Caco-2 (cell line): Measurements from ENCODE around the gene P2RX2. TPM values are rescaled to one million over a fixed set of nuclear protein-coding genes. Genes with fewer than 3 reads are reported as not detected.

Experiments used
- BruUV-seq: library from RNA; stranded (reverse); fragments of 400-500 nt; replicated peaks from 2 replicates; lab custom pipeline; 2021; lab: Mats Ljungman, UMichigan
- CTCF ChIA-PET: fragments of 300-600 bp; sonication (Branson Sonifier 250); formaldehyde crosslinking; loops from one replicate; lab custom pipeline; 2022; ENCODE audit warnings: antibody characterized with exemption; lab: Charles Lee
- POLR2A ChIA-PET: fragments of 300-600 bp; sonication (Branson Sonifier 250); formaldehyde crosslinking; loops from one replicate; lab custom pipeline; 2022; ENCODE audit warnings: antibody characterized with exemption; lab: Charles Lee
- DNase-seq, 2 experiments: peaks; one replicate each; pipeline versions ENCODE4 v3.0.0 to v3.0.0-alpha.2; 2020 to 2022
- H3K27me3 ChIP-seq: replicated peaks from 2 replicates; pipeline ENCODE4 v1.6.0; 2011; ENCODE audit warnings: low read length; ENCODE audit not compliant: control insufficient read depth, insufficient read depth
- H3K36me3 ChIP-seq: 2 replicates; pipeline ENCODE4 v1.5.1; 2011; ENCODE audit warnings: low read length; ENCODE audit not compliant: control insufficient read depth, insufficient read depth
- H3K4me1 ChIP-seq: fragments of 250-450 bp; sonication (Bioruptor Pico); 2 replicates; pipeline ENCODE4 v1.5.1; 2020; ENCODE audit warnings: mild to moderate bottlenecking
- H3K4me3 ChIP-seq: 2 replicates; pipeline ENCODE4 v1.5.1; 2011; ENCODE audit warnings: low read depth, mild to moderate bottlenecking, control low read depth, low read length
- H3K9me3 ChIP-seq: fragments of 250-450 bp; sonication (Bioruptor Pico); 2 replicates; pipeline ENCODE4 v1.5.1; 2020; ENCODE audit warnings: mild to moderate bottlenecking, moderate library complexity
- H3K27ac Mint-ChIP-seq: one replicate; pipeline ENCODE4 v1.8.0; 2022; ENCODE audit warnings: mixed read lengths; ENCODE audit not compliant: unreplicated experiment
- H3K27me3 Mint-ChIP-seq: one replicate; pipeline ENCODE4 v1.8.0; 2022; ENCODE audit warnings: mixed read lengths; ENCODE audit not compliant: insufficient read depth, unreplicated experiment
- H3K36me3 Mint-ChIP-seq: one replicate; pipeline ENCODE4 v1.8.0; 2022; ENCODE audit warnings: mild to moderate bottlenecking, mixed read lengths; ENCODE audit not compliant: insufficient read depth, unreplicated experiment
- H3K4me1 Mint-ChIP-seq: one replicate; pipeline ENCODE4 v1.8.0; 2022; ENCODE audit warnings: low read depth, mixed read lengths; ENCODE audit not compliant: unreplicated experiment
- H3K4me3 Mint-ChIP-seq: one replicate; pipeline ENCODE4 v1.8.0; 2022; ENCODE audit warnings: mild to moderate bottlenecking, moderate library complexity, mixed read lengths; ENCODE audit not compliant: unreplicated experiment
- H3K9me3 Mint-ChIP-seq: one replicate; pipeline ENCODE4 v1.8.0; 2022; ENCODE audit warnings: mixed read lengths; ENCODE audit not compliant: unreplicated experiment
- CTCF ChIP-seq, 2 experiments: fragments of 200-600 bp in 1 of 2; IDR thresholded peaks; 1 replicate in 1 of 2; 2 replicates in 1 of 2; pipeline versions ENCODE4 v1.5.1 to v1.8.0; 2011 to 2022; ENCODE audit warnings: antibody characterized with exemption in 1 of 2, control low read depth in 1 of 2, inconsistent platforms in 1 of 2, low read depth in 1 of 2, low read length in 1 of 2, mild to moderate bottlenecking in 1 of 2, moderate library complexity in 1 of 2; ENCODE audit not compliant: insufficient read depth in 1 of 2, severe bottlenecking in 1 of 2, unreplicated experiment in 1 of 2
- intact Hi-C: fragments of 100-400 bp; cut with micrococcal nuclease; formaldehyde crosslinking; loops from one replicate; pipeline ENCODE4 v1.10.0; 2022; ENCODE audit not compliant: unreplicated experiment
- total RNA-seq: library from RNA; stranded (reverse); gene quantifications from 2 replicates; pipeline ENCODE4 v1.2.3, GENCODE V29; 2022

Gene P2RX2
- total RNA-seq, 1 experiment from 2014 or later: not detected

- H3K4me1 Mint-ChIP-seq: no peaks in the 10 kb centered on the region
- no peak overlapping the region for H3K4me3 Mint-ChIP-seq
- Histone ChIP-seq H3K4me3 (no peak overlapping the region), H3K9me3 (no peaks in the 10 kb centered on the region), H3K27me3 (no peaks in the 10 kb centered on the region), H3K4me1 (no peaks in the 10 kb centered on the region), H3K36me3 (peaks cover 1% of the 10 kb centered on the region)
- no peaks in the 10 kb centered on the region for H3K27me3 Mint-ChIP-seq
- intact Hi-C loops: no loop called here
- H3K36me3 Mint-ChIP-seq: peaks cover 81% of the 10 kb centered on the region
- H3K9me3 Mint-ChIP-seq: no peaks in the 10 kb centered on the region
- no peak overlapping the region for H3K27ac Mint-ChIP-seq
- POLR2A ChIA-PET: no interaction called here
- no TSS peak for BruUV-seq
- DNase-seq: no peak
- TF ChIP-seq CTCF (IDR thresholded peaks at IDR 0.05; ENCODE audit: insufficient read depth in 1 of 2, low read depth in 1 of 2, low read length in 1 of 2, severe bottlenecking in 1 of 2, unreplicated experiment in 1 of 2): no peak
- CTCF ChIA-PET: no interaction called here
Observed at GRCh38 chr12:132665149-132665491, 46.5 kb downstream of the P2RX2 start.

GRCh38 chr12:132665794-132666193 lies 47.2 kb downstream of the P2RX2 start:
- H3K4me1 Mint-ChIP-seq: no peaks in the 10 kb centered on the region
- H3K36me3 Mint-ChIP-seq: peaks cover 85% of the 10 kb centered on the region
- peaks cover 1% of the 10 kb centered on the region for H3K36me3 ChIP-seq

GRCh38 chr12:132668191-132669088 lies 49.9 kb downstream of the P2RX2 start:
- no peaks in the 10 kb centered on the region for H3K27me3 Mint-ChIP-seq
- intact Hi-C loops: no loop called here
- no peak for TF ChIP-seq CTCF (IDR thresholded peaks at IDR 0.05; ENCODE audit: insufficient read depth in 1 of 2, low read depth in 1 of 2, low read length in 1 of 2, severe bottlenecking in 1 of 2, unreplicated experiment in 1 of 2)
- H3K9me3 ChIP-seq: no peaks in the 10 kb centered on the region
- H3K4me3 Mint-ChIP-seq: no peak overlapping the region
- H3K4me1 ChIP-seq: no peaks in the 10 kb centered on the region
- H3K36me3 Mint-ChIP-seq: peaks cover 92% of the 10 kb centered on the region
- H3K4me3 ChIP-seq: no peak overlapping the region
- H3K27me3 ChIP-seq: no peaks in the 10 kb centered on the region
- no peaks in the 10 kb centered on the region for H3K9me3 Mint-ChIP-seq
- H3K27ac Mint-ChIP-seq: no peak overlapping the region
- H3K4me1 Mint-ChIP-seq: no peaks in the 10 kb centered on the region
- no peaks in the 10 kb centered on the region; the same call in none of the 2 replicates for H3K36me3 ChIP-seq
- POLR2A ChIA-PET: no interaction called here
- BruUV-seq: no TSS peak
- CTCF ChIA-PET: no interaction called here
- DNase-seq: no peak

More at GRCh38 chr12:132665794-132666193, 47.2 kb downstream of the P2RX2 start:
- ChIA-PET POLR2A (no interaction called here), CTCF (no interaction called here)
- Histone ChIP-seq H3K4me3 (no peak overlapping the region), H3K27me3 (no peaks in the 10 kb centered on the region), H3K4me1 (no peaks in the 10 kb centered on the region), H3K9me3 (no peaks in the 10 kb centered on the region)
- no peaks in the 10 kb centered on the region for H3K9me3 Mint-ChIP-seq
- no TSS peak for BruUV-seq
- DNase-seq: no peak
- no peak overlapping the region for H3K27ac Mint-ChIP-seq
- no peak overlapping the region for H3K4me3 Mint-ChIP-seq
- no peak for TF ChIP-seq CTCF (IDR thresholded peaks at IDR 0.05; ENCODE audit: insufficient read depth in 1 of 2, low read depth in 1 of 2, low read length in 1 of 2, severe bottlenecking in 1 of 2, unreplicated experiment in 1 of 2)
- no peaks in the 10 kb centered on the region for H3K27me3 Mint-ChIP-seq
- intact Hi-C loops: no loop called here
